HG03460 (cell line): ENCODE data around the gene KLHL20.
A peak's percentile ranks its signal among the peaks of the same experiment; 100 is the strongest.
"Not testable (repeated sequence)": the region's sequence is repeated elsewhere in the genome, so short reads cannot be mapped to it uniquely, and the experiment has no call there.

Source experiments
- ATAC-seq: cut with Tn5 transposase; IDR thresholded peaks from one replicate; pipeline ENCODE4 v1.9.1; 2021; ENCODE audit not compliant: unreplicated experiment

The KLHL20 gene

GRCh38 chr1:173749137-173749536, 34.4 kb downstream of the KLHL20 start:
- no peak for ATAC-seq

GRCh38 chr1:173753830-173754229, 39.0 kb downstream of the KLHL20 start:
- ATAC-seq, result no peak

GRCh38 chr1:173757666-173758065, 42.9 kb downstream of the KLHL20 start:
- no peak for ATAC-seq

GRCh38 chr1:173758110-173758509, 43.3 kb downstream of the KLHL20 start:
- ATAC-seq, result no peak

GRCh38 chr1:173758980-173759379, 44.2 kb downstream of the KLHL20 start:
- ATAC-seq, result no peak

GRCh38 chr1:173764331-173764730, 49.5 kb downstream of the KLHL20 start:
- ATAC-seq, result not testable (repeated sequence)

GRCh38 chr1:173768206-173768605, 53.4 kb downstream of the KLHL20 start:
- ATAC-seq, result no peak

GRCh38 chr1:173768827-173769226, 54.0 kb downstream of the KLHL20 start:
- no peak for ATAC-seq

GRCh38 chr1:173770330-173770729, 55.5 kb downstream of the KLHL20 start:
- not testable (repeated sequence) for ATAC-seq

GRCh38 chr1:173771560-173771959, 56.8 kb downstream of the KLHL20 start:
- ATAC-seq, result no peak

GRCh38 chr1:173775578-173776226, 60.9 kb downstream of the KLHL20 start:
- ATAC-seq, result no peak

GRCh38 chr1:173779936-173780335, 65.2 kb downstream of the KLHL20 start:
- no peak for ATAC-seq

GRCh38 chr1:173784997-173785396, 70.2 kb downstream of the KLHL20 start:
- ATAC-seq, result no peak

GRCh38 chr1:173789841-173790240, 75.1 kb downstream of the KLHL20 start:
- no peak for ATAC-seq

GRCh38 chr1:173798078-173798477, 83.3 kb downstream of the KLHL20 start:
- no peak for ATAC-seq

- not testable (repeated sequence) for ATAC-seq
Measured at GRCh38 chr1:173799995-173800394, 85.2 kb downstream of the KLHL20 start.

GRCh38 chr1:173802961-173803360, 88.2 kb downstream of the KLHL20 start:
- no peak for ATAC-seq

GRCh38 chr1:173813654-173814053, 98.9 kb downstream of the KLHL20 start:
- not testable (repeated sequence) for ATAC-seq

GRCh38 chr1:173818459-173818858, 103.7 kb downstream of the KLHL20 start:
- ATAC-seq, result no peak

GRCh38 chr1:173821680-173822079, 106.9 kb downstream of the KLHL20 start:
- ATAC-seq, result no peak

- ATAC-seq, result peak; percentile 43
Measured at GRCh38 chr1:173823781-173824314, 109.1 kb downstream of the KLHL20 start.

- peak; percentile 78 for ATAC-seq
Measured at GRCh38 chr1:173824315-173825081, 109.7 kb downstream of the KLHL20 start, which contains the start of the genes CENPL and DARS2. TSS of gene CENPL (minus strand) at chr1:173824883. CDS start at chr1:173811299, 13,584 bp downstream. TSS of gene DARS2 (plus strand) at chr1:173824673. CDS start at chr1:173825230, 557 bp downstream.
